Memory B cell (primary cell): ENCODE data around the gene SDK1.

Source experiments
- ATAC-seq: fragments of 150-1000 bp; cut with Tn5 transposase; 2 replicates; pipeline ENCODE4 v1.10.0; 2021; ENCODE audit warnings: low read depth, mild to moderate bottlenecking, moderate library complexity
- DNase-seq, 2 donors: peaks; one replicate each; pipeline ENCODE4 v3.0.0; 2022; ENCODE audit warnings: low spot score in 2 of 2
- H3K27ac Mint-ChIP-seq: one replicate; pipeline ENCODE4 v1.8.0; 2022; ENCODE audit warnings: mild to moderate bottlenecking, moderate library complexity, mixed read lengths
- H3K27me3 Mint-ChIP-seq: one replicate; pipeline ENCODE4 v1.8.0; 2022; ENCODE audit warnings: mixed read lengths
- H3K36me3 Mint-ChIP-seq: one replicate; pipeline ENCODE4 v1.8.0; 2022; ENCODE audit warnings: mild to moderate bottlenecking, mixed read lengths
- H3K4me1 Mint-ChIP-seq: one replicate; pipeline ENCODE4 v1.8.0; 2022; ENCODE audit warnings: mixed read lengths
- H3K4me3 Mint-ChIP-seq: one replicate; pipeline ENCODE4 v1.8.0; 2022; ENCODE audit warnings: mild to moderate bottlenecking, moderate library complexity, mixed read lengths
- H3K9me3 Mint-ChIP-seq: one replicate; pipeline ENCODE4 v1.8.0; 2022; ENCODE audit warnings: mixed read lengths

Gene SDK1

GRCh38 chr7:4274286-4274685 is 973.2 kb downstream of the SDK1 start:
- H3K27ac Mint-ChIP-seq, result no peak overlapping the region
- H3K27me3 Mint-ChIP-seq, result peaks cover 2% of the 10 kb centered on the region
- ATAC-seq (no peak), DNase-seq (no peak)
- peaks cover 4% of the 10 kb centered on the region for H3K36me3 Mint-ChIP-seq
- no peak overlapping the region for H3K4me3 Mint-ChIP-seq
- peaks cover 9% of the 10 kb centered on the region for H3K9me3 Mint-ChIP-seq
- no peaks in the 10 kb centered on the region for H3K4me1 Mint-ChIP-seq

- H3K9me3 Mint-ChIP-seq, result peaks cover 9% of the 10 kb centered on the region
- no peak for DNase-seq
Measured at GRCh38 chr7:4277936-4278335, 976.9 kb downstream of the SDK1 start.

GRCh38 chr7:4279216-4279615 is 978.2 kb downstream of the SDK1 start:
- Mint-ChIP-seq H3K4me3 (no peak overlapping the region), H3K9me3 (peaks cover 5% of the 10 kb centered on the region), H3K27ac (no peak overlapping the region), H3K36me3 (peaks cover 4% of the 10 kb centered on the region), H3K4me1 (no peaks in the 10 kb centered on the region), H3K27me3 (peaks cover 2% of the 10 kb centered on the region)
- no peak for DNase-seq
- no peak for ATAC-seq

More at GRCh38 chr7:4277936-4278335, 976.9 kb downstream of the SDK1 start:
- no peak overlapping the region for H3K27ac Mint-ChIP-seq
- H3K4me1 Mint-ChIP-seq, result no peaks in the 10 kb centered on the region
- ATAC-seq, result no peak
- peaks cover 4% of the 10 kb centered on the region for H3K36me3 Mint-ChIP-seq
- no peak overlapping the region for H3K4me3 Mint-ChIP-seq
- H3K27me3 Mint-ChIP-seq, result peaks cover 2% of the 10 kb centered on the region

GRCh38 chr7:4281231-4281993 is 980.4 kb downstream of the SDK1 start:
- DNase-seq (no peak), ATAC-seq (no peak)
- Mint-ChIP-seq H3K36me3 (peaks cover 2% of the 10 kb centered on the region), H3K4me1 (no peaks in the 10 kb centered on the region), H3K27me3 (no peaks in the 10 kb centered on the region), H3K9me3 (no peaks in the 10 kb centered on the region), H3K27ac (no peak overlapping the region), H3K4me3 (no peak overlapping the region)

GRCh38 chr7:4282434-4283223 is 981.6 kb downstream of the SDK1 start:
- Mint-ChIP-seq H3K36me3 (no peaks in the 10 kb centered on the region), H3K27ac (no peak overlapping the region), H3K27me3 (no peaks in the 10 kb centered on the region), H3K9me3 (no peaks in the 10 kb centered on the region), H3K4me3 (no peak overlapping the region), H3K4me1 (no peaks in the 10 kb centered on the region)
- no peak for DNase-seq
- no peak for ATAC-seq

- no peak overlapping the region for H3K4me3 Mint-ChIP-seq
- no peak overlapping the region for H3K27ac Mint-ChIP-seq
- DNase-seq (no peak), ATAC-seq (no peak)
- no peaks in the 10 kb centered on the region for H3K4me1 Mint-ChIP-seq
- H3K36me3 Mint-ChIP-seq, result no peaks in the 10 kb centered on the region
- H3K27me3 Mint-ChIP-seq, result no peaks in the 10 kb centered on the region
- H3K9me3 Mint-ChIP-seq, result no peaks in the 10 kb centered on the region
Measured at GRCh38 chr7:4286351-4286750, 985.3 kb downstream of the SDK1 start.

GRCh38 chr7:4288791-4289394 is 987.8 kb downstream of the SDK1 start:
- Mint-ChIP-seq H3K4me1 (no peaks in the 10 kb centered on the region), H3K27me3 (no peaks in the 10 kb centered on the region), H3K9me3 (peaks cover 6% of the 10 kb centered on the region), H3K27ac (no peak overlapping the region), H3K36me3 (no peaks in the 10 kb centered on the region), H3K4me3 (no peak overlapping the region)
- DNase-seq, result no peak
- ATAC-seq, result no peak

- no peaks in the 10 kb centered on the region for H3K27me3 Mint-ChIP-seq
- no peaks in the 10 kb centered on the region for H3K36me3 Mint-ChIP-seq
- peaks cover 14% of the 10 kb centered on the region for H3K9me3 Mint-ChIP-seq
- DNase-seq (no peak), ATAC-seq (no peak)
- H3K27ac Mint-ChIP-seq, result no peak overlapping the region
- H3K4me3 Mint-ChIP-seq, result no peak overlapping the region
- no peaks in the 10 kb centered on the region for H3K4me1 Mint-ChIP-seq
Measured at GRCh38 chr7:4297165-4297917, 996.3 kb downstream of the SDK1 start.

- Mint-ChIP-seq H3K9me3 (peaks cover 12% of the 10 kb centered on the region), H3K4me1 (no peaks in the 10 kb centered on the region), H3K27ac (no peak overlapping the region), H3K27me3 (no peaks in the 10 kb centered on the region), H3K36me3 (no peaks in the 10 kb centered on the region), H3K4me3 (no peak overlapping the region)
- DNase-seq (no peak), ATAC-seq (no peak)
Measured at GRCh38 chr7:4297918-4298219, 996.8 kb downstream of the SDK1 start.

GRCh38 chr7:4299431-4299830 is 998.4 kb downstream of the SDK1 start:
- ATAC-seq, result no peak
- no peaks in the 10 kb centered on the region for H3K36me3 Mint-ChIP-seq

GRCh38 chr7:4302203-4302905 is 1001.3 kb downstream of the SDK1 start:
- peaks cover 6% of the 10 kb centered on the region for H3K9me3 Mint-ChIP-seq

More at GRCh38 chr7:4299431-4299830, 998.4 kb downstream of the SDK1 start:
- DNase-seq, result no peak
- H3K4me3 Mint-ChIP-seq, result no peak overlapping the region
- no peaks in the 10 kb centered on the region for H3K27me3 Mint-ChIP-seq
- H3K4me1 Mint-ChIP-seq, result no peaks in the 10 kb centered on the region
- peaks cover 10% of the 10 kb centered on the region for H3K9me3 Mint-ChIP-seq
- no peak overlapping the region for H3K27ac Mint-ChIP-seq

GRCh38 chr7:4307316-4308204 is 1006.5 kb downstream of the SDK1 start:
- Mint-ChIP-seq H3K27ac (no peak overlapping the region), H3K36me3 (no peaks in the 10 kb centered on the region), H3K9me3 (peaks cover 4% of the 10 kb centered on the region), H3K4me1 (no peaks in the 10 kb centered on the region), H3K4me3 (no peak overlapping the region), H3K27me3 (peaks cover 6% of the 10 kb centered on the region)
- no peak for ATAC-seq
- no peak for DNase-seq

More at GRCh38 chr7:4302203-4302905, 1001.3 kb downstream of the SDK1 start:
- Mint-ChIP-seq H3K27ac (no peak overlapping the region), H3K4me1 (no peaks in the 10 kb centered on the region), H3K27me3 (peaks cover 3% of the 10 kb centered on the region), H3K4me3 (no peak overlapping the region), H3K36me3 (no peaks in the 10 kb centered on the region)
- DNase-seq, result no peak
- no peak for ATAC-seq

GRCh38 chr7:4308205-4308590 is 1007.1 kb downstream of the SDK1 start:
- Mint-ChIP-seq H3K4me1 (no peaks in the 10 kb centered on the region), H3K27me3 (peaks cover 6% of the 10 kb centered on the region), H3K36me3 (no peaks in the 10 kb centered on the region), H3K9me3 (peaks cover 4% of the 10 kb centered on the region), H3K27ac (no peak overlapping the region), H3K4me3 (no peak overlapping the region)
- no peak for ATAC-seq
- DNase-seq, result no peak
